Adrenal gland (tissue), 5 donors: Measurements from ENCODE around the gene EXOSC1.

ENCODE experiments used
- CTCF ChIP-seq, 6 experiments: fragments of 450-650 bp in 4 of 6; fragments of 200-600 bp in 2 of 6; sonication (generic) in 1 of 6; IDR thresholded peaks; 1 replicate in 5 of 6; 2 replicates in 1 of 6; pipeline versions ENCODE4 v1.5.1 to v1.8.0; 2016 to 2021; ENCODE audit warnings: antibody characterized with exemption in 6 of 6, mild to moderate bottlenecking in 2 of 6, moderate library complexity in 1 of 6
- POLR2A ChIP-seq, 2 donors: fragments of 450-650 bp; IDR thresholded peaks; one replicate each; pipeline ENCODE4 v1.6.1; 2017; ENCODE audit warnings: antibody characterized with exemption in 2 of 2, mild to moderate bottlenecking in 2 of 2, moderate library complexity in 1 of 2
- donor health status: DM: no; HTN: no; CAD: no.

GRCh38 chr10:97463363-97464132 is 17.7 kb upstream of the EXOSC1 start:
- TF ChIP-seq CTCF (IDR thresholded peaks at IDR 0.05): peak; percentile 77 to 94 (median 88)
- TF ChIP-seq POLR2A (IDR thresholded peaks at IDR 0.05): no peak
